ENCODE measurements around the gene ERN2. TPM values are rescaled to one million over a fixed set of nuclear protein-coding genes. Genes with fewer than 3 reads are reported as not detected.

The ERN2 gene
- polyA plus RNA-seq, 1 of the 3 experiments (the other 2 are of a cell fraction) = 0.03 TPM

- Histone ChIP-seq H3K27me3 (ENCODE audit: insufficient read depth) (no peaks in the 10 kb centered on the region), H3F3A (replicated peaks; ENCODE audit: insufficient read depth) (no peaks in the 10 kb centered on the region), H2AFZ (ENCODE audit: low read depth) (no peak overlapping the region), H3K79me2 (ENCODE audit: insufficient read depth) (peaks cover 42% of the 10 kb centered on the region), H3K4me3 (ENCODE audit: low read depth in 2 of 2, low read length in 1 of 2) (no peak overlapping the region), H3K36me3 (replicated peaks in 1 of 2; ENCODE audit: control insufficient read depth in 1 of 2, insufficient read depth in 2 of 2, low read length in 1 of 2) (peaks cover 51 to 59% of the 10 kb centered on the region in 2 experiments), H4K20me1 (ENCODE audit: insufficient read depth) (peaks cover 3% of the 10 kb centered on the region; the same call in 1 of the 2 replicates), H3K9ac (no peak overlapping the region), H3K4me1 (ENCODE audit: control insufficient read depth in 1 of 2, insufficient read depth in 2 of 2, low read depth in 1 of 2, low read length in 1 of 2) (no peaks in the 10 kb centered on the region), H3K9me3 (no peaks in the 10 kb centered on the region), H3K27ac (ENCODE audit: low read depth in 2 of 2, low read length in 1 of 2) (no peak overlapping the region), H3K4me2 (no peak overlapping the region), H3K9me2 (no peaks in the 10 kb centered on the region)
- ChIA-PET POLR2A (no interaction called here), CTCF (no interaction called here)
- WGBS (ENCODE audit: low lambda C conversion rate) = 99% methylated on average over 10 of the region's 16 CpGs
- no peak for DNase-seq
- TF ChIP-seq EZH2phosphoT487 (IDR thresholded peaks at IDR 0.05; ENCODE audit: borderline replicate concordance, low read depth) = no peak
- no peak for TF ChIP-seq REST (IDR thresholded peaks at IDR 0.05; ENCODE audit: low read depth, low read length)
- TF ChIP-seq RXRA (IDR thresholded peaks at IDR 0.05; ENCODE audit: borderline replicate concordance, low read depth) = no peak
- TF ChIP-seq POLR2AphosphoS5 (IDR thresholded peaks at IDR 0.05; ENCODE audit: low read depth, low read length) = no peak
- no peak for TF ChIP-seq USF1 (IDR thresholded peaks at IDR 0.05; ENCODE audit: borderline replicate concordance, low read depth)
- TF ChIP-seq MAX (IDR thresholded peaks at IDR 0.05; ENCODE audit: low read depth) = no peak
- TF ChIP-seq CTCF (IDR thresholded peaks at IDR 0.05) = no peak
- no peak for TF ChIP-seq MXI1 (IDR thresholded peaks at IDR 0.05; ENCODE audit: low read depth, low read length)
- TF ChIP-seq FOXJ3 (CRISPR knock-in tag; IDR thresholded peaks at IDR 0.05) = no peak
- no peak for TF ChIP-seq GATA2 (CRISPR knock-in tag; IDR thresholded peaks at IDR 0.05)
- no peak for TF ChIP-seq JUND (IDR thresholded peaks at IDR 0.05)
- TF ChIP-seq GABPA (IDR thresholded peaks at IDR 0.05; ENCODE audit: low read depth) = no peak
- no peak for TF ChIP-seq EP300 (IDR thresholded peaks at IDR 0.05; ENCODE audit: borderline replicate concordance in 1 of 2, low read depth in 1 of 2, low read length in 1 of 2)
- TF ChIP-seq USF2 (IDR thresholded peaks at IDR 0.05; ENCODE audit: borderline replicate concordance, low read depth, low read length) = no peak
- TF ChIP-seq ELF1 (IDR thresholded peaks at IDR 0.05) = no peak
- TF ChIP-seq FOXM1 (IDR thresholded peaks at IDR 0.05; ENCODE audit: low read depth) = no peak
- TF ChIP-seq SMC3 (IDR thresholded peaks at IDR 0.05; ENCODE audit: low read depth, low read length) = no peak
- TF ChIP-seq IRF3 (IDR thresholded peaks at IDR 0.05; ENCODE audit: low read depth, low read length) = no peak
- TF ChIP-seq MEF2A (IDR thresholded peaks at IDR 0.05; ENCODE audit: borderline replicate concordance, low read depth) = no peak
These were observed 25.8 kb downstream of the ERN2 start for GRCh38 chr16:23687034-23687808.
